Activated T-cell treated with anti-CD3 and anti-CD28 coated beads for 48 hours (primary cell): ENCODE results near the gene UBN1.
"Not testable (repeated sequence)": the region's sequence is repeated elsewhere in the genome, so short reads cannot be mapped to it uniquely, and the experiment has no call there.

Source experiments
- DNase-seq: peaks from one replicate; pipeline ENCODE4 v3.0.0-alpha.2; 2020; ENCODE audit warnings: low read depth

The UBN1 gene

DNA sequence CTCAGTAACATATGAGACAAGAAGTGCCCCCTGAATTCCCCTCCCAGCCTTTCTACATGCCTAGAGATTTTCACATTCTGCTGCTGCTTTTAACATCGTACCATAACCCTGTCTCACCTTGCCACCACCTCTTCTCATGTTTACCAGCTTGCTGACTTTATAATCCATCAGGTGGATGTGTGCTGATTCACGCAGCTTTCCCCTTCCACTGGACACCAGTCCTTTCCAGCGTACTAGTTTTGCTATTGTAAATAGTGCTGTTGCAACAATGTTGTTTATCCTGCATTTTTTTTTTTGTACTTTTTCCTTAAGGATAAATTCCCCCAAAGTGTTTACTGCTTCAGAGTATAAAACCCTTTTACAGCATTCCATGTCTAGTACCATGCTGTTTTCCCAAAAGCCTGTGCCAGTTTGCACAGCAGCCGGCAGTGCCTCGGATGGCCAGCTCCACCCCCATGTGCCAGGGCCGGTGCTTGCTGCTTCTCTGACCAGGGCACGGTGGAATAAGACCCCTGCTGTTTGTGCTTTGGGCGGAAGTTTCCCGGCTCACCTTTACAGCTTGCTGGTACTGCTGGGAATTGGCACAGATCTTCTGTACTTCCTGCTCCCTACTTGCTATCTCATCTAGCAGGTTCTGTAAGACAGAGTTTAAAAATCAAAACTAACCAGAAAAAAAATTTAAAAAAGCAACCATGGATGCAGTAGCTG is 41.3 kb downstream of the UBN1 start:
- DNase-seq: no peak

DNA sequence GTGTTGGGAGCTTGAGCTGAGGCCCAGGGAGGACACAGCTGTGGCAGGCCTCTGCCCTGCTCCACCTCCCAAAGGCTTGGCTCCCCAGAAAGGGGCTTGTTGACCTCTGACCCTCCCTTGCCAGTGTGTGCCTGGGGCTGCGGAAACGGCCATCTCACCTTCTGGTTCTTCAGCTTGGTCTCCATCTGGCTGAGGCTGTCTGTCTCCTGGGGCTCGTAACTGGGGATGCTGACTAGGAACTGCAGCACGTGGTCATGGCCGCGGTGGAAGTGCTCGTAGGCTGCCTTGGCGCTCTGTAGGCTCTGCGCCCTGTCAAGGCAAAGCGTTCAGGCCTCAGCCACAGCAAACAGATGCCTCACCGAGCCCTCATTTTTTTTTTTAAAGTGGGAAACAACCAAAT is 42.7 kb downstream of the UBN1 start:
- DNase-seq: no peak

DNA sequence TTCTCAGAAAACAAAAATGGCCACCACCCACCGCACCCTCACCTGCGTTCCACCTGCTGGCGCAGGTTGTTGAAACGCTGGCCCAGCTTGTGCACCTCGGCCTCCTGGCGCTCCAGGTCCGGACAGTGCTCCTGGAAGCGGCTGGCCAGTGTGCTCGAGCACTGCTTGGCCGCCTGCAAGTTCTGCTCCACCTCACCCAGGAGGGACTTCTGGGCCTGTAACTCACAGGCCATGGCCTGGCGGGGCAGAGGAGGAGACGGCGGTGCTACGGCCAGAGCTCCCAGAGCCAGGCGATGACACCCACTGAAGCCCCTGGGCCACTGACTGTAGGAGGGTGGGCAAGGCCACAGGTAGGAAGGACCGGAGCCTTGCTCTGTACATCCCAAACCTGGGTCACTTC is 43.4 kb downstream of the UBN1 start:
- DNase-seq: no peak

DNA sequence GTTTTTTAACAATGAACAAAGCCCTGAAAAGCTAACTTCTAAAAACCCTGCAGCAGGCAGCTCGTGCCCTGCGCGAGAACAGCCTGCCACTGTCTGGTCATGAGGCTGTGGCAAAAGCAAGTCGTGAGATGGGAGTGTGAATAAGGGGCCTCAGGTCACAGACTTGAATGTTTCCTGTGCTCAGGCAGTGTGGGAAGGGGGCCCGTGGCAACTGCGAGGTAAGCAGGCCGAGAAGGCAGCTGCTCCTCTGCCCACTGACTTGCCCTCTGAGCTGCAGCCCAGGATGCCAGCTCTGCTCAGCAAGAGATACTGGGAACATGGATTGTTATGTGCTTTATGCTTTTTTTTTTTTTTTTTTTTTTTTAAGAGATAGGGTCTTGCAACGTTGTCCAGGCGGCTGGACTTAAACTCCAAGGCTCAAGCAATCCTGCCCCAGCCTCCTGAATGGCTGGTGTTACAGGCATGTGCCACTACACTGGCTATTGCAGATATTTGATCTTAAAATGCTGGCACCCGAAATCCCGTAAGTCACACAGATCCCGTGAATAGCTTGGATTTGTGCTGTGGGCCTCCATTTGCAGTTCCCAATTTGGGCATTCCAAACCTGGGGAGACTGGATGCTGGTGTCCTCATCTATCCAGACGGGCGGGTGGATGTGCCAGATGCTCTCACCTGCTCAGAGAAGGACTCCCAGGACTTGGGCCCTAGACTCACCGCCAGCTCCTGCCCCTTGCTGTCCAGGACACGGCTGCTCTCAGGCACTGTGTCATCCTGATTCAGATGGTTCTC is 44.0 kb downstream of the UBN1 start:
- DNase-seq: no peak

DNA sequence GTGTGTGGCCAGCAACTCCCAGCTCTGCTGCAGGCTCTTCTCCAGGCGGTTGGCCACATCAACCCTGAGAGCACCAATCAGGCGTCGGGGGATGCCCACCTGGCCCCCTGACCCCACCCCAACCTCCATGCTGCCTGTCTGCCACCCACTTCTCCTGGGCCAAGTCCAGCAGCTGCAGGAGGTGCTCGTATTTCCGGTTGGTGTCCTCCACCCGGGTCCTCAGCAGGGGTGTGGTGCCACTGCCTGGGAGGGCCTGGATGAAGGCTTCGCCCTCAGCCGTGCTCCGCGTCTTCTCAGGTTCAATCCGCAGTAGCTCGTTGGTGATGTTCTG is 44.6 kb downstream of the UBN1 start:
- DNase-seq: no peak

DNA sequence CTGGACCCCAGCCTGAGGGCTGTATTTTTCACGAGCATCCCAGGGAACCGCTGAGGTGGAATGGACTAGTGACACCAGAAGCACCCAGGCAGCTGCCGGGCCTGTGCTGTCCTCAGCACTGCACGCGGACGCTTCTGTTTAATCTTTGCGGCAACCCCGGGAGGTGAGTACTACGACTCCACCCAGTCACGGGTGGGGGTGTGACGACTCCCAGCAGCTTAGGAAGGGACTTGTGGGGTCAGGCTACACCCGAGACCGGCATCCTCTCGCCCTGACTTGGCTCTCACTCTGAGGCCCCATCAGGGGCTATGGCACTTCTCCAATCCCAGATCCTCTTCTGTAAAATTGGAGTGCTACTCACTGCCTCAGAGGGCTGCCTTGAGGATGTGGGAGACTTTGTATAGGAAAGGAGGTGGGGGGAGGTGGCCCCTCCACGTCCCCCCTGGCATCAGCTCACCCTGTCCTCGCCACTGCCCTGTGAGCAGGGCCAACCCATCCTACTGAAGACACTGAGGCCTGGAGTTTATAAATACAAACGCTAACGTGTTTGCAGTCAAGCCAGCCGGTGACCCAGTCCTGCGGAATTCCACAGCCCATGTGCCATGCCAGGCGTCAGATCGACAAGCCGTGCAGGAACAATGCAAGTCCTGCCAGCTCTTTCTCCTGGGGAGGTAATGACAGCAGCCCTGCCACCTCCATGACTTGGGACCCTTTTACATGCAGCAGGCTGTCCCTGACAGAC is 45.3 kb downstream of the UBN1 start:
- DNase-seq: no peak

DNA sequence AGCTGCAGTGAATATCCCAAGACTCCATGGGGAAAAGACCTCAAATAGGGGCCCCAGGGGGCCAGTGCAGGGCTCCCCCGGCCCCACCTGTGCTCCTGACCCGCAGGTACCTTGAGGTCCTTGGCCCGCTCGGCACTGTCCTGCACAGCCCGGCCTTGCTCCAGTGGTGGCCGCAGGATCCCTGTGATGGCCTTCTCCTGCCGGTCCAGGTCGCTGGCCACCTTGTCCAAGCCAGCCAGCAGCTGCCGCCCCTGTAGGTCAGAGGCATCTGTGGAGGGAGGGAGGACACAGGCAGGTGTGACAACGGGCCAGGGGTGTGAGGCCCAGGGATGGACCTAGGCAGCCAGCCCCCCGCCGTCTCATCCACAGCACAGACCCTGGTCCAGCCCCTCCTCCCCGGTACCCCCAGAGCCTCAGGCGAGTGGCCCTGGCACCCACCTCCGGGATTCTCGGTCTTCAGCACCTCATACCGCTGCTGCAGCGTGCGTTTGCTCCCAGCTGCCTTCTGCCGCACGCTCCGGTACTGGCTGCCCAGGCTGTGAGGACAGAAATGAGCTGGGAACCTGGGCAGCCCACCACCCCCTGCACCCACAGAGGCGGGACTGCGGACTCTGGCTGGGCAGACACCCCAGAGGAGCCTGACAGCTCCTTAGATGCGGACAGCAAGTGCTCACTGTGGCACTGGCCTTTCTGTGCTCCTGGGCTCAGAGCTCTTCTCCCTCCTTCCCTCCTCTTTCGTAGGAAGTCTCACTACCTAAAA is 46.0 kb downstream of the UBN1 start:
- DNase-seq: no peak

DNA sequence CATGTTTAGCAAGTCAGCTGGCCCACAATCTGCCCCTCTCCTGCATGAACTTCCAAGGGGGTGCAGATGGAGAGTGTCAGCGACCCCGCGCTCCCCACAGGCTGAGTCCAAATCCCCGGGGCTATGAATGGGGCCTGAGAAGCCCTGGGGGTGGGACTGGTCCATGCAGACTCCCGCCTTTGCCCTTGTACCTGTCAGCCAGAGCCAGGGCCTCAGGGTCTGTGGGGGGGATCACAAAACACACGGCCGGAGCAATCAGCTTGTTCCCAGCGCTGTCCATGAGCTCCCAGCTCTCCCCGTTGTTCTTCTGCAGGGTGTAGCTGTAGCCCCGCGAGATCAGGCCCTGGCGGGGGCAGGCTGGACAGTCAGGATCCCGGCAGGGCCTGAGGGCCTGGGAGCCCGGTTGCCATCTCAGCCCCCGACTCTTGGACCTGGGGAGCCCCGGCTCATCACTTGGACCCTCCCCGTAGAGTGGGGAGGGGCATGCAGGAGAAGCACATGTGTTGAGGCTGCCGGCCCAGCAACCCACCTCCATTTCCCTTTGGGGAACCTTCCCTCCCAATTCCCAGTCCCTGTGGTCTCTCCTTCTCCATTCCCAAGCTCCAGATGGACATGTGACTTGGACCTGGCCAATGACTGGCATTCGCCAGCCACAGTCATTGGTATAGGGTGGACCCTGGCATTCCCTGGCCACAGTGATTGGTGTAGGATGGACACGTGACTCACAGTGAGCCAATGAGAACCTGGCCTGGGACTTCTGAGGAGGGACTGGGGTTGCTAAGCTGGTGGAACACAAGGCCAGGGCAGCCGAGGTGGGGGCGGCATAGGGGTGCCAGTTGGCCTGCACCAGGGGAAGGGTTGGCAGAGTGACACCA is 47.2 kb downstream of the UBN1 start:
- no peak for DNase-seq

DNA sequence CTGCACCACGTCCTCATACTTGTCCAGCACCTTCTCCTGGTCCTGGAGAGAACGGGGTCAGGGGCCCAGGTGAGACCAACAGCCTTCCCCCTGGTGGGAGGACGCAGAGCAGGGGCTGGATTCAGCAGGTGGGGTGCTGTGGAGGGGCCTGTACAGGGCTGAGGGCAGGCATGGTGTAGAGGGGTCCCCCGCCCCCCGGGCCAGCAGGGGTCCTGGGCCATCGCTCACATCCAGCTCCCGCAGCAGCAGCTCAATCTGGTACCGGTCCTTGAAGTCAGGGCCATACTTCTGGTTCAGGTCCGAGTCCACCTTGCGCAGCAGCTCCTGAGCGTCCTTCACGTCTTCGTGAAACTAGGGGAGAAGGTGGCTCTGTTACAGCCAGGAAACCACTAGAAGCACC is 48.1 kb downstream of the UBN1 start:
- DNase-seq: no peak

DNA sequence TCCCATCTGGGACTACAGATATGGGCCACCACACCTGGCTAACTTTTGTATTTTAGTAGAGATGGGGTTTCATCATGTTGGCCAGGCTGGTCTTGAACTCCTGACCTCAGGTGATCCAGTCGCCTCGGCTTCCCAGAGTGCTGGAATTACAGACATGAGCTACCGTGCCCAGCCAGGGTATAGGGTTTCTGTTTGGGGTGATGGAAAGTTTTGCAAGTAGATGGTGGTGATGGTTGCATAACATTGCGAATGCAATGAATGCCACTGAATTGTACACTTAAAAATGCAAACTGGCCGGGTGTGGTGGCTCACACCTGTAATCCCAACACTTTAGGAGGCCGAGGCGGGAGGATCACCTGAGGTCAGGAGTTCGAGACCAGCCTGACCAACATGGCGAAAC is 49.5 kb downstream of the UBN1 start:
- DNase-seq: not testable (repeated sequence)

DNA sequence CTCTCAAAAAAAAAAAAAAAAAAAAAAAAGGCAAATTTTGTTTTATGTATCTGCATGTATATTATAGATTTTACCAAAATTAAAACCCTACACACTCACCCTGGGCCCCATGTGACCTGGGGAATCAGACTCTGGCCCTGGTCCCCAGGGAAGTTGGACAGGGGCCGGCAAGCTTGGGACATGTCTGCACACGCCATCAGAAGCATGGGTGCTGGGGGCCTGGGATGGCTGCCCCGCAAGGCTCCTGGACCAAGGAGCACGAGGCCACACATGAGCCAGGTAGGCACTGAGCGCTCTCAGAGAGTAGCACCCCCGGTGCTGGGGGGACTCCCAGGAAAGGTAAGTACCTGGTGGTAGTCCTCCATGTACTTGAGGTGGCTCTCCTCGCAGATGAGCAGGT is 50.0 kb downstream of the UBN1 start:
- no peak for DNase-seq

DNA sequence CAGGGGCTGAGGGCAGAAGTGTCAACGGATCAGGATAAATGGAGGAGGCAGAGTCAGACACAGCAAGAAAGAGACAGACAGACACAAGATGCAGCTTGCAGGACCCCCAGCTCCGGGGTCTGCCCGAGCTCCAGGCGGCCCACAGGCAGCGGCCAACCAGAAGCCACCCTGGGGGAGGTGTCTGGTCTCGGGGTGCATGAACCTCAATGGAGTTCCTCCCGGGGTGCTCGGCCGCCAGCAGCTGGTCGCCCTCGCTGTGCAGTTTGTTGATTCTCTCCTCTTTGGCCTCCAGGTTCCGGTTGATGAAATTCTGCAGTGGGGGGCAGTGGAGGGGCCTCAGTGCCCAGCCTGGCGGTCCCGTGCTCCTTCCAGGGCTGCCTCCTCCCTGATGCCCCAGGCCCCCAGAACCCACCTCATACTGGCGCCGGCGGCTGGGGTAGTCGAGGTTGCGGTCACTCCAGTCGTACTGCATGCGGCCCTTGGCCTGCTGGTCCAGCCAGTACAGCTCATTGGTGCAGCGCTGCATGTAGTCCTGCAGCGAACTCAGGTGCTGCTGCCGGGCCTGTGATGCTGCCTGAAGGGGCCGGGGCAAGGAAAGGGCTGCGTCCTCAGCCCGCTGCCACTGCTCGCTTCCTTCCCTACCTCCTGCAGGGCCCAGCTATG is 51.7 kb downstream of the UBN1 start:
- DNase-seq: no peak

DNA sequence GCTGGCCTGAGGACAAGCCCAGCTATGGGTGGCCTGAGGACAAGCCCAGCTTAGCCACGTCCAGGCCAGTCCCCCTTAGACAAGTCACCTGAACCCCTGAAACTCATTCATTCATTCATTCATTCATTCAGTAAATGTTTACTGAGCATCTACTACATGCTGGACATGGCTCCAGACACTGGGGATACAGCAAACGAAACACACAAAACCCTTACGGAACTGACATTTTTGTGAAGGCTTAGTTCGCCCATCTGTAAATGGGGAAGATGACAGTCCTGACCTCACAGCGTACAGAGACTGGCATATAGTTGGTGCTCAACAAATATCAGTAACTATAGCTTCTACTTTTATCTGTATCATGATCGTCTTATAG is 52.2 kb downstream of the UBN1 start:
- DNase-seq: no peak

DNA sequence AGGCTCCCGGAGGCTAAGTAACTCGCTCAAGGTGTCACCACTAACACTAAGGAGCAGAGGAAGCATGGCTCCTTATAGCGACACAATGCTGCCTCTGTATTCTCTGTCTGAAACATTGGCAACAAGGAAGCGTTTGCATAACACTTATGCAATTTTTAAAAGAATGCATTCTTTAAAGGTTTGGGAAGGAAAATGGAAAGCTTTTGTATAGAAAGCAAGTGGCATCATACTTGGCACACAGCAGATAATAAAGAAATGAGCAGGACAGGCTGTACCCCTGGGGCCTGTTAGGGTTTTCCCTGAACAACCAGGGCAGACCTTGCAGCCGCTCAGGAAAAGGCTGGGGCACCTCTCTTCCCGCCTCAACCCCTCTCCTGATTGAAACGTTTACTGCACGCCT is 52.8 kb downstream of the UBN1 start:
- DNase-seq: no peak

DNA sequence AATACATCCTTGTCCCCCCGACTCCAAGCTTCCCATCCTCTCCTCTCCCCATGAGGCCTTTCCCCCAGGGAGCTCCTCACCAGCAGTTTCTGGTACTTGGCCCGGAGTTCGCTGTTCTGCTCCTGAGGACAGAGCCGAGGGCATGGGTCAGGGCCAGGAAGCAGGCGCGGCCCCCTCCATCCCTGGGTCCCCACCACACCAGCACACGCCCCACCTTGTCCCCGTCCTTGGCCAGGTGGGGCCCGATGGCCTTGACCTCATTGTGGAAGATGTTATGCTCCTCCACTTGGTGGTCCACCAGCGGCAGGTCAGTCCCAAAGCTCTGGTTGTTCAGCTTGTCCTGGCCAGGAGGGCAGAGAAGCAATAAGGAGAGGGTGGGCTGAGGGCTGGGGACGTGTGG is 53.5 kb downstream of the UBN1 start:
- DNase-seq: no peak

DNA sequence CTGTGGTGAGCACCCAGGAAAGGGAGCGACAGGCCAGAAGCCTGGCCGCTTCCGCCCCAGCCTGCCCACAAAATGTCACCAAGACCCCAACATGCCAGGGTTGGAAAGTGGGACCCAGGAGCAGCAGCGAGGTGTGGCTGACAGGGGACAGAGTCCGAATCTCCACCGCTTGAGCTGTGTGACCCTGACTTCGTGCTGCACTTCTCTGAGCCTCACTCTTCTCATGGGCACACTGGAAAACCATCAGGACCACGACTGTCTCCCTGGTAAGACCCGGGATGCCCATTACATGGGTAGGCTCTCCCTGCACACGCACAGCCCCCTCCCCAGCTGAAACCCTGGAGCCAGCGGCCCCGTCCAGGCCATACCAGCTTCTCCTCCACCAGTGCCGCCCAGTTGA is 54.8 kb downstream of the UBN1 start:
- no peak for DNase-seq

DNA sequence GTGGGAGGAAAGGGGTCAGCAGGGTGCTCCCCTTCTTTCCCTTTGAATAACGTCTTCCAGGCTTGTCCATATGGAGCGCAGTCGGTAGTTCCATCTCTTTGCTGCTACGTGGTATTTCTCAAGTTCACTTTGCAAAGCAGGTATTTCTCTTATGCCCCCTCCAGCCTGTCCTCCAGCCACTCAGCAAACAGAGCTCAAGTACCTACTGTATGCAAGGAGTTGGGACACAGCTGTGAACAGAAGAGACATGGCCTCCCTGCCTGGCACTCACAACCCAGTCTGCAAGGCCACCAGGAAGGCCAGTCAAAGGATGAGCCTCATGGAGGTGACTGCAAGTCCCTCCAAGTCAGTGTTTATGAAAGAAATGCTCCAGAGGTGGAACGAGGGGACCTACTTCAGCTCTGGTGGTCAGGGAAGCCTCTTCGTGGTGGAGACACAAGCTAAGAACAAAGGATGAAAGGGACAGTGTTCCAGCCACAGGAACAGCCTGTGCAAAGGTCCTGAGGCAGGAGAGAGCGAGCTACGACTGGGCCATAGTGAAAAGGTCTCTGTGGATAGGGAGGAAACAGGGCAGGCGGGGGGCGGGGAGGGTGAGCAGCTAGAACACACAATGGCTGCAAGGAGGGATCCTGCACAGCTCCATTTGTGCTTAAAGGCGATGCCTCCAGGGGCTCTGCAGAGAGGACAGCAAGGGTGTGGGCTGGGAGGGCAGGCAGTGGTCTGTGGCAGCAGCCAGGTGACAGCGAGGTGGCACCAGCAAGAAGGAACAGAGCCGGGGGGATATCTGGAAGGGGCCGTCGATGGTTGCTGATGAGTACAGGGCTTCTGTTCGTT is 57.0 kb downstream of the UBN1 start:
- no peak for DNase-seq

DNA sequence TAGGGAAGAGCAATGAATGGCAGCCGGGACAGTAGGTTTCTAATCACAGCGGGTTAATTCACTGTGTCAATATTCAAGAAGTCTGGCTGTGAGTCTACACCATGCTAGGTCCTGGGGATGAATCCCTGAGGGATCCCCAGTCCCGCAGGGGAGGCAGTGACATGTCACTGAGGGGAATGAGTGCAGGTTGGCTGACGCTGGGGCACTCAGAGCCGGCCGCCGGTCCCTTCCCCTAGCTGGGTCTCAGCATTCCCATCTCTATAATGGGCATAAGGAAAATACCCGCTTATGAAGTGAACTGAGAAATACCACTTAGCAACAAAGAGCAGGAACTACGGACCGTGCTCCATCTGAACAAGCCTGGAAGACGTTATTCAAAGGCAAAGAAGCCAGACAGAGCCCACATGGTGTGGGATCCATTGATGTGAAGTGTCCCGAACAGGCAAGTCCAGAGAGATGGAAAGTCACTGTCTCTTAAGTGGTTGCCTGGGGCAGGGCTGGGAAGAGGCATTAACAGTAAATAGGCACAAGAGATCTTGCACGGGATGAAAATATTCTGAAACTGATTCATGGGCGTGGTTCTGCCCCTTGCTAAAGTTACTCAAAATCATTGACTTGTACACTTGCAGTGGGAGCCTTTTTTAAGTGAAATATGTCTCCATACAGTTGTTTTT is 57.8 kb downstream of the UBN1 start:
- DNase-seq: no peak

DNA sequence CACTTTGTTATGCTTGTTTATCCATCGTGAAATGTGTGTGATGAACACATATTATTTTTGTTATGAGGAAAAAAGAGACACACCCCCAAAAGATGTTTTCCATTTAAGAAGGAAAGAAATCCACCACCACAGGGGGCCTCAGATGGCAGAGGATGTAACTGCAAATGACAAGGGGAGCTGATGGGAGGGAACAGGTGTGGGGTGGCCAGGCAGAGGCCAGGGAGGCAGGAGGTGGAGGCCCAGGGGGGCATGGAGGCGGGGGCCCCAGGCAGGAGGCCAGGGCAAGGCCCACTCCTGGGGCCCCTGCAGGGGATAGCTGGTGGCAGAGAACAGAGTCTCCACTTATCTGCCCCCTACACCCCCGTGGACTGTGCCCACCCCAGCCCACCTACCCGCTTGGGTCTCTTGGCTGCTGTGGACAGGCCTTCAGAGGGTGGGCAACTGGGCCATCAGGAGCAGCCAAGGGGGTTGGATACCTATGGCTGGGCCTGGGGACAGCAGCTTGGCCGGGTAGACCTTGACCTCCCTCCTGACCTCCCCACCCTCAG is 61.6 kb downstream of the UBN1 start:
- no peak for DNase-seq
